Measurements from ENCODE around the gene KRTAP10-10. TPM values are rescaled to one million over a fixed set of nuclear protein-coding genes. Genes with fewer than 3 reads are reported as not detected.

The KRTAP10-10 gene
- total and polyA plus RNA-seq, 2 of the 8 experiments (the other 6 are each of a cell fraction or from before 2014, with no cell fraction given) = not detected

GRCh38 chr21:44592446-44593311, 44.5 kb upstream of the KRTAP10-10 start, which contains the start of gene KRTAP10-6 (continued):
- TF ChIP-seq JUND (IDR thresholded peaks at IDR 0.05; ENCODE audit: low read length) = no peak
- no peak for TF ChIP-seq ASH2L (IDR thresholded peaks at IDR 0.05; ENCODE audit: low read length)

Measured in H1 (cell line).